Stimulated activated CD4-positive, alpha-beta T cell treated with anti-CD3 and anti-CD28 coated beads, Interleukin-4, amount 100 ng/mL, for 4 hours (primary cell): Measurements from ENCODE around the gene MICAL1.
"Not testable (repeated sequence)": the region's sequence is repeated elsewhere in the genome, so short reads cannot be mapped to it uniquely, and the experiment has no call there.

Experiments
- DNase-seq, 2 experiments: peaks; one replicate each; pipeline ENCODE4 v3.0.0-alpha.2; 2020

Gene MICAL1

GRCh38 chr6:109474995-109475394 is 19.4 kb upstream of the MICAL1 start:
- DNase-seq: no peak

- no peak for DNase-seq
Measured at GRCh38 chr6:109473120-109473519, 17.5 kb upstream of the MICAL1 start.

- no peak for DNase-seq
Measured at GRCh38 chr6:109472132-109472995, 16.8 kb upstream of the MICAL1 start.

DNA sequence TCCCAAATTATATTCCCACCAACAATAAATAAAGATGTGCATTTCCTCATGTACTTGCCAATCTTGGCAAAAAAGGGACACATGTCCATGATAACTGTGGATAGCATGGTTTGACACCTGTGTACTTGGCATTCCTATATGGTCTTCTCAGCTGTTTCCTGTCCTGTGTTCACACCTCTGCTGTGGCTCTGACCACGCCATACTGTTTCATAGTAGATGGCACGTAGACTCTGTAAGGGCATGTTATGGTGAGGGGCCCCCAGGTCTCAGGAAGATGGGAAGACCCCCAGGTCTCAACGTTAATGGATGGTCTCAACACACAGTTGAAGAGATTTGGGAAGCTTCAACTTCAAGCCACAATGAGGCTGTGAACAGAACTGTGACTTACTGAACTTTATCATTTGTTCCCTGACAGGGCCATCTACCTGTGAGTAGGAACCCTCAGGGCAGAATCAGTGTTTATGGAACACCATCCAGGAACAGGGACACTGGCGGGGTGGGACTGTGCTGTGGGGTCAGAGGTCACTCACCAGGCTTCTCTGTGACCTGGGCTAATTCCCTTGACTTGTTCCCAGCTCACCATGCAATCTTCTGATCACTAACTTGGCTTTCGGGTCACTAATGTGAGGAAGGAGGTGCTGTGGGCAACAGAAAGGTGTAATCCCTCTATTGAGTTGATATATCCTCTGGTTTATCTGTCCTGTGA is 15.7 kb upstream of the MICAL1 start:
- DNase-seq: no peak

GRCh38 chr6:109469591-109470189 is 14.1 kb upstream of the MICAL1 start:
- DNase-seq: no peak

DNA sequence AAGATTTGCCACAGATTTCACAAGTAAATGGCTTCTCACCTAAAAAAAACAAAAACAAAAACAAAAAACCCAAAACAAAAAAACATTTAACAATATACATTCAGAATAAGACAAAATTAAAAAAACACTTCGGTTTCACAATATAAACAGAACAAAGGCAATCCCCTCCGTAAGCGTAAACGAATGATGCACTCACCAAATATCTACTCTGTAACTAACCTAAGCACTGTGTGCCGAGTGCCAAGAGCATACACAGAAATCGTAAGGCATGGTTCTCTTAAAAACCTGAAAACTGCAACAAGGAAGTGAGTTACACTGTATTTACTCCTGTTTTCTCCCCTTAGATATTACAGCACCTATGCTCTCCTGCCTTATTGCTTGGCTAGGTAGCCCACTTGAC is 12.1 kb upstream of the MICAL1 start:
- DNase-seq: no peak

- DNase-seq: no peak
Measured at GRCh38 chr6:109466212-109466923, 10.8 kb upstream of the MICAL1 start.

DNA sequence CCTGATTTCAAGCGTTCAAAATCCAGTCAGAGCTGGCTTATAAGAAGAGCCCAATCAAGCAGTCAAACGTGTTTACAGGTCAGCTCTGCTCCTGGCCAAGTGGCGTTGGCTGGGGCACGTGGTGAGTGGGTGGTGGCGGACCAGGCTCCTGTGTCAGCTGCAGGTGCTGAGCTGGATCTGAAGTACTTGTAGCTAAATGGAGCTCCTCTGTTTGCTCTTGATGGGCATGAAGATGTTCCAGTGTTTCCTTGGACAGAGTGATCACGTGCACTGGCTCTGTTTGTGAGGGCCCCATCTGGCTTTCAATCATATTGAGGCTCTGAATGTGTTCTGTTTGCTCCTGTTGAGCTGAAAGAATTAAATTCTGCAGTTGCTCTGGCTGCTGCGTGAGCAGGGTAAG is 10.2 kb upstream of the MICAL1 start:
- DNase-seq: no peak

DNA sequence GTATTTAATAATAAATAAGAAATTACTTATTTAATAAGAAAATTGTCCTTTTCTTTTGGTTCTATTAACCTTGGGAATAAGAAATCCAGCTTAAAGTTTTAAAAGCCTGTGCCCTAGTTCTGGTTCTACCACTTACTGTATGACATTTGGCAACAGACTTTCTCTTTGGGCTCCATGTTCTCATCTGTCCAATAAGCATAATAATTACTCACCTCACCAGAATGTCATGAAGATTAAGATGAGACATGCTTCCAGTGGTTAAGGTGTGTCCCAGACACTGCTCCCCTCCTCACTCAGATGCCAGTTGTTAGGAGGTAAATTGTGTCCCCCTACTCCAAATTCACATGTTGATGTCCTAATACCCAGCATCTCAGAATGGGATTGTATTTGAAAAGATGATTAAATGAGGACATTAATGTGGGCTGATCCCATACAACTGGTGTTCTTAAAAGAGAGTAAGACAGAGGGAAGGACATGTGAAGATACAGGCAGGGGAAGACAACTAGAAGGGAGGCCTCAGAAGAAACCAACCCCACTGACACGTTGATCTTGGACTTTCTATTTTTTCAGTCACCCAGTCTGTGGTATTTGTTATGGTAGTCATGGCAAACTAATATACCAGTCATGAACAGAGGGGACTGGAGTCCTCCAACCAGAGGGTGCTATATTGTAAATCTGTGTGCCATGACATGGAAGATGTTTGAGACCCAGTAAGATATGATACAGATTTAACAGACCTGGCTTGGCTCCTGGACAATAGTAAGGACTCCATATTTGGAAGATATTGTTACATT is 6.4 kb upstream of the MICAL1 start:
- no peak for DNase-seq

DNA sequence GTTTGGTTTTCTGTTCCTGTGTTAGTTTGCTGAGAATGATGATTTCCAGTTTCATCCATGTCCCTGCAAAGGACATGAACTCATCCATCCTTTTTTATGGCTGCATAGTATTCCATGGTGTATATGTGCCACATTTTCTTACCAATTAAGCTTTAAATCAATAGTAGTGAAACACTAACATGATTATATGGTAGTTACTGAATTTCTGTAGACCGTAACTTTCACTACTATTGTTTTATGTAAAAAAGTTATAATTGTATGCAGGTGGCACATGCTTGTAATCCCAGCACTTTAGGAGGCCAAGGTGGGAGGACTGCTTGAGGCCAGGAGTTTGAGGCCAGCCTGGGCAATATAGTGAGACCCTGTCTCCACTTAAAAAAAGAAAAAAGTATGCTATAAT is 5.6 kb upstream of the MICAL1 start:
- DNase-seq: not testable (repeated sequence)

- DNase-seq: no peak
Measured at GRCh38 chr6:109460161-109460829, 4.7 kb upstream of the MICAL1 start.

- DNase-seq: peak in 1 of 2 experiments; percentile 48
Measured at GRCh38 chr6:109458774-109459531, 3.4 kb upstream of the MICAL1 start.

DNA sequence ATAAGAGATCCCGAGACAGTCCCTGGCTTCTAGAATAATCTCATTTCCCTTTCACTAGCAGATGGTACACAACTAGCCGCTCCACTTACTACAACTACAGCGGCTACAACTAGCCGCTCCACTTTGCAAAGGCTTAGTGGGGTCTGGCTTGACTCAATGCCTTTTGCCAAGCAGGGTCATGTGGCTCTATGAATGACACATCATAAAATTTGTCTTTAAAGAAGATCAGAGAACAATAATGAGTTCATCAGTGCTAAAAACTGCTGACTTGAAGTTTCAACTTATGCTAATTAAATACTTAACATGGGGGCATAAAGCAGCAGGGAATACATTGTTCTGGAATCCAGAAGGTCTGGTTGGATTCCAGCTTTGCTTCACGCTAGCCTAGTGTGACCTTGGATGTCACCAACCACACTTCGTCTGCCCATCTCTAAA is 2.0 kb upstream of the MICAL1 start:
- no peak for DNase-seq

DNA sequence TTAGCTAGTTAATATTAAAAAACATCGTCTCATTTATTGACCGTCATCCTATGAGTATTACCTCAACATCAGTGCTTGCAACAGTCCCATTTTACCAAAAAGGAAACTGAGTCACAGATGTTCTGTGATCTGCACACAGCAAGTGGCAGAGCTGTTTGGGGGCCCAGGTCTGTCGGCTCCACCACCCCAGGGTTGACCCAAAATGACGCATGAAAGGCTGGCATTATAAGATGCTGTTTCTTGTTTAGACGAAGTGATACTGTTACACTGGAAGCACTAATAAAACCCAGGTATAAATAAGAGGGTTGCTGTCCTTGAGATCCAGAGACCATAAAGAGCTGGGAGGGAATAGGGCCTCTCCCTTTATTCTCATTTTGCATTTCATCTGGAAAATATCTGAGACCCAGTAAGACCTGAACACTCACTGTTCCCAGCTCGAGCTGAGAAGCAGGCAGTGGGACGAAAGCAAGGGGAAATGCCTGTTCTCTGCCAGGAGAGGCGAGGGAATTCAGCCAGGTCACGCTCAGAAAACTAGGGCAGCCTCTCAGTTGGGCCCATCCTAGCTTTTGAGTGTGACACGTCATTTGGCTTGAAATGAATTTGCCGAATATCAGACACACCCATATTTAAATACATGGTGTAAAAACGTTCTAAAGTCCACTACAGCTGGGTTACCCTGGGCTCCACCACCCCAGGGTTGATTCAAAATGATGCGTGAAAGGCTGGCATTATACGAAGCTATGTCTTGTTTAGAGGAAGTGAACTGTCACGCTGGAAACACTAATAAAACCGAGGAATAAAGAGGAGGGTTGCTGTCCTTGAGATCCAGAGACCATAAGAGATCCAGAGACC is 1.4 kb upstream of the MICAL1 start:
- no peak for DNase-seq

DNA sequence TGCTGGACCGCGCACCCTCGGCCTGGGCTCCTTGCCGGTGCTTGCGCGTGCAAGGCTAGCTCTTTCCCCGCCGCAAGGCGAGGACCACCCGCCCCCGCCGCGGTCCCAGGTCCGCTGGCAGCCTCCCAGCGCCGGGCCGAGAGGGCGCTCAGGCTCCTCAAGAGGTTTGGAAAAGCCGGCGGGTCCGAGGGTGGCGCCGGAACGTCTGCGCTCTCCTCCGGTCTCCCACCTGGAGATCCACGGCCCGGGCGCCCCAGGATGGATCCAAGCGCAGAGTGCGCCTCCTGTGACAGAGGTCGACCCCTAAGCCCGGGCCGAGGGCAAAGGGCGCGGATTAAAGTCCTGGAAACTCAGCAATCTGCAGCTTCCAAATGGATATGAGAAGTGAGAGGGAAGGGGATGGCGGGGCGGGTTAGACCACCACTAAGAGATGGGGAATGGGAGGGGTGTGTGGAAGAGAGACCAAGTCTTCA is 575 bp upstream of the MICAL1 start:
- no peak for DNase-seq

DNA sequence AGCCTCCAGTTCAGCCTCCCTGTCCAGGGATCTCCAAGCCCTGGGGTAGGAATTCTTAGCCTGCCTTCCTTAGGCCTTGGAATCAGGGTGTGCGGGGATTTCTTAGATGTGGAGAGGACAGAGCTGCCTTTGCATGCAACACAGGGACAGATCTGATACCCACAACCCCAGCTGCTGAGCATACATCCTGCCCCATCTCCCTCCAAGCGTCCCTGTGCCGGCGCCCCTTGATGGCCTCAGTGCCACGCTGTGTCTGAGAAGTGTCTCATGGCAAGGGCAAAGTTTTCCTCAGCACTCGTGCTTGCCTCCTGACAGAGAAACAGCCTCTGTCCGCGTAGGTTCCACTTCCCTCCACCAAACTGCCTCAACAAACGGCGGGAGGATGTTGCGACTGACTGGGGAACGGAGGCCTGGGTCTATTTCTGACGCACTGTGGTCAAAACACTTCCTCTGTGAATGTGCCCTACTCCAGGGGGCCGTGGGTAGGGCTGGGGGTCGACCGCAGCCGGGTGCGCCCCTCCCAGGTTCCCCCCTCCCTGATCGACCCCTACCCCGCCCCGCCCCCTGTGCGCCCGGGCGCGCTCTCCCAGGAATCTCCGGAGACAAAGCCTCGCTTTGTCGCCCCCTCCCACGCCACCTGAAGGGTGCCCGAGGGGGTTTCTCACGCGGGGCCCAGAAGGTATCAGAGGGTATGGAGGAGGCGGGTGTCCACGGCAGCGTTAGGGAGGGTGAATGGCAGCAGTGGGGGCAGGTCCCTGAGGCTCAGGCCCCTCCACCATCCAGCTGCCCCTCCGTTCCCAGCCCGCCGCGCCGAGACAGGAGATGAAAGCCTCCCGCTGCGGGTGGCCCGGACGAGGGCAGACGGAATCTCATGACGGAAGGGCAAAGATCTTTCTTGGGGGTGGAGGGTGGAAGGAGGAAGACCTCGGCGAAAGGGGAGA is 806 bp downstream of the MICAL1 start:
- DNase-seq: peak; percentile 45 to 58

DNA sequence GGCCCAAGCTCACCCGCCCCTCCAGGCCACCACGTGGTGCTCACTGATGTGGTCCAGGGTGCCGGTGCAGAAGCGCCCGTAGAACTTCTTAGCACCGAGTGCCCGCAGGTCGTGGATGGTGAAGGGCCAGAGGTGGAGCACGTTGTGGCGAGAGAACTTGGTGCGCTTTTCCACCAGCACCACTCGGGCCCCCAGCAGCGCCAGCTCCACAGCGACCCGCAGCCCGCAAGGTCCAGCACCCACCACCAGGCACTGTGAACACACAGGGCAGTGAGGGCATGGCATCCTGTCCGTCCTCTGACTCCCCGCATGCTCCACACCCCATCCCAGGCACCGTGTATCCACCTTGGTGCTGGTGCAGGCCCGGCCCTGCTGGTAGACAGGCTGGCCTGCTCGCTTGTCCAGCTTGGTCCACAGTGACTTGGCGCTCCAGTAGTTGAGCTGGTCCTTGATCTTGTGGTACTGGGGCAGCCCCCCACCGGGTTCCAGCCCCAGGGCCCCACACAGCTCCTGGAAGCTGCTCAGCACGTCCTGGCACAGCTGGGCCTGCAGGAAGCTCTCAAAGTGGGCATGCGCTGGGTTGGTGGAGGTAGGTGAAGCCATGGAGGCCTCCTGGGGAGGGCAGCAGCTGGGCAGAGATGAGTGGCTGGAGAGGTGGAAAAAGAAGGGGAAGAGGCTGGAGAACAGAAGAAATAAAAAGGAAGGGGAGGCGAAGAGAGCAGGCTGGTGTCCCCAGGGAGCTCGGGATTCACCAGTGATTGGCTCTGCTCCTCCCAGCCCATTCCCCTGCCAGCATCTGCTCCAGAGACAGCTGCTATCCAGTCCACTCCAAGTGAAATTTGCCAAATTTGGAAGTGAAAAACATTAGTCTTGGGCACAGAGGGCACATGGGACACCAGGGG is 1.7 kb downstream of the MICAL1 start:
- DNase-seq: no peak

DNA sequence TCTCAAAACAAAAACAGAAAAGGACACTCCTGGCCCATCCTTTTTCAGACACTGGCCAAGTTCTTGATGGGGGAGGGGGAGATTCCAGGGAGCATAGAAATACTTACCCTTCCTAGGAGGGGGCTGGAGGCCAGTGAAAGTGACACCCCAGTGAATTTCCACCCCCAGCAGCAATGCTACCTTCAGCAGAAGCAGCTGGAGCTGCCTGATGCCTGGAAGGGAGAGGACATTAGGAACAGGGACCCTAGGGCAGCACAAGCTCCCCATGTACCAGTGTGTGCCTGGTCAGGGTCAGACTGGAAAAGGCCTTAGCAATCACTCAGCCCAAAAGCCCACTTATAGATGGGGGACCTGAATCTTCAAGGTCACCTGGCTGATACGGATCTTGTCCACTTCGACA is 2.4 kb downstream of the MICAL1 start:
- no peak for DNase-seq
